Activated CD8-positive, alpha-beta T cell treated with anti-CD3 and anti-CD28 coated beads for 36 hours (primary cell): ENCODE results near the gene WNT3. TPM values are rescaled to one million over a fixed set of nuclear protein-coding genes. Genes with fewer than 3 reads are reported as not detected.
"Not testable (repeated sequence)": the region's sequence is repeated elsewhere in the genome, so short reads cannot be mapped to it uniquely, and the experiment has no call there.

Experiments
- ATAC-seq: fragments of 200-7000 bp; cut with Tn5 transposase; one replicate; pipeline ENCODE4 v1.10.0; 2021; ENCODE audit warnings: mild to moderate bottlenecking, moderate library complexity
- CTCF ChIA-PET: fragments of 350-600 bp; sonication (Branson Sonifier 250); formaldehyde crosslinking; loops from one replicate; lab custom pipeline; 2021; ENCODE audit warnings: antibody characterized with exemption; lab: Charles Lee
- POLR2A ChIA-PET: fragments of 350-600 bp; sonication (Branson Sonifier 250); formaldehyde crosslinking; loops from one replicate; lab custom pipeline; 2021; ENCODE audit warnings: antibody characterized with exemption; lab: Charles Lee
- DNase-seq: peaks from one replicate; pipeline ENCODE4 v3.0.0-alpha.2; 2020
- H3K27ac Mint-ChIP-seq: one replicate; pipeline ENCODE4 v1.8.0; 2021; ENCODE audit warnings: mild to moderate bottlenecking, mixed read lengths
- H3K27me3 Mint-ChIP-seq: one replicate; pipeline ENCODE4 v1.8.0; 2021; ENCODE audit warnings: mixed read lengths
- H3K36me3 Mint-ChIP-seq: one replicate; pipeline ENCODE4 v1.8.0; 2021; ENCODE audit warnings: low read depth, mixed read lengths
- H3K4me1 Mint-ChIP-seq: one replicate; pipeline ENCODE4 v1.8.0; 2021; ENCODE audit warnings: low read depth, mixed read lengths
- H3K4me3 Mint-ChIP-seq: one replicate; pipeline ENCODE4 v1.8.0; 2021; ENCODE audit warnings: mild to moderate bottlenecking, moderate library complexity, mixed read lengths
- H3K9me3 Mint-ChIP-seq: one replicate; pipeline ENCODE4 v1.8.0; 2021; ENCODE audit warnings: mixed read lengths
- CTCF ChIP-seq: fragments of 200-600 bp; IDR thresholded peaks from one replicate; pipeline ENCODE4 v1.8.0; 2022; ENCODE audit warnings: antibody characterized with exemption, mild to moderate bottlenecking
- intact Hi-C: fragments of 100-400 bp; cut with micrococcal nuclease; formaldehyde crosslinking; loops from one replicate; pipeline ENCODE4 v1.10.0; 2022
- total RNA-seq, 2 experiments: library from RNA; stranded (reverse); gene quantifications; one replicate each; pipeline ENCODE4 v1.2.3, GENCODE V29; 2021

WNT3 gene
- total RNA-seq, 2 experiments from 2014 or later: 0.09 TPM; not detected in 1

- CTCF ChIA-PET: interaction anchor here (1.3 kb wide), 1 partner anchor 47 kb away, joined by 3 read pairs; no protein-coding TSS in a partner anchor
- TF ChIP-seq CTCF: no peak
- H3K4me3 Mint-ChIP-seq: no peak overlapping the region
- no peaks in the 10 kb centered on the region for H3K9me3 Mint-ChIP-seq
- no peak for DNase-seq
- intact Hi-C loops: no loop called here
- ATAC-seq: no peak
- no peak overlapping the region for H3K27ac Mint-ChIP-seq
- no peaks in the 10 kb centered on the region for H3K36me3 Mint-ChIP-seq
- POLR2A ChIA-PET: no interaction called here
- peaks cover 16% of the 10 kb centered on the region for H3K27me3 Mint-ChIP-seq
- no peaks in the 10 kb centered on the region for H3K4me1 Mint-ChIP-seq
These were observed 22.4 kb downstream of the WNT3 start for GRCh38 chr17:46796084-46796483.

- no peak overlapping the region for H3K27ac Mint-ChIP-seq
- no peaks in the 10 kb centered on the region for H3K9me3 Mint-ChIP-seq
- no peak overlapping the region for H3K4me3 Mint-ChIP-seq
- DNase-seq: no peak
- no peaks in the 10 kb centered on the region for H3K4me1 Mint-ChIP-seq
- TF ChIP-seq CTCF: no peak
- H3K27me3 Mint-ChIP-seq: peaks cover 19% of the 10 kb centered on the region
- ATAC-seq: no peak
- intact Hi-C loops: no loop called here
- ChIA-PET CTCF (no interaction called here), POLR2A (no interaction called here)
- no peaks in the 10 kb centered on the region for H3K36me3 Mint-ChIP-seq
These were observed 23.0 kb downstream of the WNT3 start for GRCh38 chr17:46795379-46795952.

GRCh38 chr17:46794318-46794717 lies 24.2 kb downstream of the WNT3 start:
- Mint-ChIP-seq H3K36me3 (no peaks in the 10 kb centered on the region), H3K4me3 (no peak overlapping the region), H3K27ac (no peak overlapping the region), H3K4me1 (no peaks in the 10 kb centered on the region), H3K9me3 (no peaks in the 10 kb centered on the region), H3K27me3 (peaks cover 20% of the 10 kb centered on the region)
- intact Hi-C loops: no loop called here
- ChIA-PET POLR2A (no interaction called here), CTCF (no interaction called here)
- no peak for TF ChIP-seq CTCF
- ATAC-seq: no peak
- no peak for DNase-seq

GRCh38 chr17:46793541-46793940 lies 25.0 kb downstream of the WNT3 start:
- H3K27ac Mint-ChIP-seq: no peak overlapping the region
- ChIA-PET CTCF (no interaction called here), POLR2A (no interaction called here)
- DNase-seq (no peak), ATAC-seq (no peak)
- intact Hi-C loops: no loop called here
- no peaks in the 10 kb centered on the region for H3K36me3 Mint-ChIP-seq
- no peak for TF ChIP-seq CTCF
- H3K4me3 Mint-ChIP-seq: no peak overlapping the region
- H3K9me3 Mint-ChIP-seq: no peaks in the 10 kb centered on the region
- no peaks in the 10 kb centered on the region for H3K4me1 Mint-ChIP-seq
- H3K27me3 Mint-ChIP-seq: peaks cover 20% of the 10 kb centered on the region

GRCh38 chr17:46793023-46793422 lies 25.5 kb downstream of the WNT3 start:
- ATAC-seq, H3K9me3 Mint-ChIP-seq, DNase-seq, H3K36me3 Mint-ChIP-seq, H3K4me1 Mint-ChIP-seq, POLR2A ChIA-PET, H3K27ac Mint-ChIP-seq, H3K4me3 Mint-ChIP-seq, intact Hi-C loops: not testable (repeated sequence)
- peaks cover 20% of the 10 kb centered on the region for H3K27me3 Mint-ChIP-seq
- CTCF ChIA-PET: interaction anchor here (0.7 kb wide), 1 partner anchor 42 kb away, joined by 3 read pairs; no protein-coding TSS in a partner anchor
